ENCODE results near the gene DENND2C. TPM values are rescaled to one million over a fixed set of nuclear protein-coding genes. Genes with fewer than 3 reads are reported as not detected.

DENND2C gene
- total RNA-seq, 1 experiment from 2014 or later: 3.6 TPM

GRCh38 chr1:114718661-114719423, 49.0 kb upstream of the DENND2C start:
- Histone ChIP-seq H3K27me3 (ENCODE audit: insufficient read depth, low read length) (no peaks in the 10 kb centered on the region), H3K79me2 (ENCODE audit: insufficient read depth, low read length) (peaks cover 48% of the 10 kb centered on the region), H3K9ac (ENCODE audit: low read length) (no peak overlapping the region), H3K9me3 (ENCODE audit: control insufficient read depth in 1 of 2, insufficient read depth in 1 of 2, low read depth in 1 of 2, low read length in 2 of 2) (no peaks in the 10 kb centered on the region), H3K4me1 (ENCODE audit: control insufficient read depth in 1 of 2, insufficient read depth in 2 of 2, low read length in 2 of 2) (peaks cover 0 to 12% of the 10 kb centered on the region in 2 experiments; a peak in 2 of 4 replicates), H3K4me2 (ENCODE audit: low read length) (no peak overlapping the region), H3K27ac (ENCODE audit: low read depth, low read length) (no peak overlapping the region), H3K4me3 (replicated peaks in 1 of 2; ENCODE audit: low read depth in 1 of 2, low read length in 2 of 2) (no peak overlapping the region), H3K36me3 (ENCODE audit: control insufficient read depth in 1 of 2, insufficient read depth in 2 of 2, low read length in 2 of 2) (peaks cover 50% of the 10 kb centered on the region in 2 experiments), H3K9me2 (ENCODE audit: insufficient read depth) (no peaks in the 10 kb centered on the region), H4K20me1 (ENCODE audit: insufficient read depth) (no peaks in the 10 kb centered on the region; the same call in 1 of the 2 replicates), H2AFZ (ENCODE audit: low read depth, low read length, poor library complexity, severe bottlenecking) (no peak overlapping the region)
- ChIA-PET POLR2A (no interaction called here), CTCF (no interaction called here), RAD21 (ENCODE audit: low non-redundant PET in 1 of 2, low total read pairs in 2 of 2, uncharacterized antibody in 2 of 2, unreplicated experiment in 2 of 2) (no interaction called here)
- intact Hi-C loops (cut with micrococcal nuclease): loop anchor here (5.0 kb wide), 1 partner anchor 137 kb away; the partner anchor contains the start of gene BCAS2
- DNase-seq (ENCODE audit: low read depth, low spot score): no peak
- BruUV-seq (replicated peaks): no TSS peak
- TF ChIP-seq POLR2AphosphoS5 (IDR thresholded peaks at IDR 0.05; ENCODE audit: low read depth, low read length) (no peak), TCF7L2 (IDR thresholded peaks at IDR 0.05; ENCODE audit: borderline replicate concordance, extremely low read depth, insufficient read depth, insufficient read length) (no peak), RAD21 (IDR thresholded peaks at IDR 0.05; ENCODE audit: low read depth) (no peak), ATF3 (IDR thresholded peaks at IDR 0.05) (no peak), EGR1 (IDR thresholded peaks at IDR 0.05; ENCODE audit: low read depth) (no peak), ZBTB33 (IDR thresholded peaks at IDR 0.05; ENCODE audit: extremely low read depth, insufficient replicate concordance, low read length) (no peak), EZH2phosphoT487 (IDR thresholded peaks at IDR 0.05; ENCODE audit: borderline replicate concordance) (no peak), ELF1 (IDR thresholded peaks at IDR 0.05; ENCODE audit: borderline replicate concordance, low read depth) (no peak), MAX (IDR thresholded peaks at IDR 0.05) (no peak), SP1 (IDR thresholded peaks at IDR 0.05; ENCODE audit: low read depth) (no peak), SRF (IDR thresholded peaks at IDR 0.05; ENCODE audit: low read depth) (no peak), CTCF (IDR thresholded peaks at IDR 0.05 in 2 of 3, conservative IDR thresholded peaks at IDR 0.05 in 1 of 3; ENCODE audit: borderline replicate concordance in 1 of 3, insufficient read depth in 1 of 3, low read depth in 2 of 3, low read length in 2 of 3) (no peak), ZNF274 (IDR thresholded peaks at IDR 0.05; ENCODE audit: low read depth, low read length) (no peak), POLR2A (IDR thresholded peaks at IDR 0.05; ENCODE audit: borderline replicate concordance, extremely low read depth, insufficient read depth, insufficient read length) (no peak)
- ATAC-seq: no peak
